T-helper 9 cell (primary cell): ENCODE data around the gene HMGCLL1.

Experiments
- DNase-seq: peaks from one replicate; pipeline ENCODE4 v3.0.0-alpha.2; 2020
- total RNA-seq, 2 donors: gene quantifications; one replicate each; lab custom pipeline; 2026; lab: John Stamatoyannopoulos, UW

The HMGCLL1 gene
- total RNA-seq = 0 reads per million in 2 donors

DNA sequence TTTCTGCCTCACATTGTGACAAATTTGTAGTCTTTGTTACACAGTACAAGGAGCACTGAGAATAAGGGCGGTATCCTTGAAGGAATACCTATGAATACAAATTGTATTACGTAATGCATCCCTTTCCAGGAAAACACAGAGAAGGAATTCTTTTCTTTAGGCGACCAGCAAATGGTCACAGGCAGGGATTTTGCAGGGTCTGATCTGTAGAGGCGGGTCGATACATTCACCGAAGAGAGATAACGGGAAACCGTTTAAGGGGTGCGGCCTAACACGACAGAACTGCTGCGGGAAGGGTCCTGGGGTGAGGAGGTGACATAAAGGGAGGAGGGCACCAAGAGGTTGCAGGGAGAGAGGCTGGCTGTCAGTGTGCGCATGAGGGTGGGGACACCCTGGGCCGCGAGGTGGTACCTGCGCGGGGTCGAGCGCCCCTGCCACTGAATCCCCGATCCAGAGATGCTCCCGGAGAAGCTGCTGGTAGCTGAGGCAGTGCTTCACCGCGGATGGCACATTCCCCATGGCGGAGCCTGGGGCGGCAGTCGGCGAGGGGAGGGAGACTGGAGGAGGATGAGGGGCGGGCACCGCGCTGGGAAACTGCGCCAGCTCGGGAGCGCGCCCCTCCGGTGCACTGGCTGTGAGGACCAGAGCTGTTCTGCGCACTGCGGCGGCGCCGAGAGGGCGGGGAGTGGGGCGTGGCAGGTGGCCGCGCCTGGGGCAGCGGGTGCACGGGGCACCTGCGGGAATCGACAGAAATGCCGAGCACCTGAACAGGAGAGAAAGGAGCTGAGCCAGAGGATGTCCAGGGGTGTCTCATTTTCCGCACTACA is at the start of gene HMGCLL1:
Gene HMGCLL1 (minus strand): TSS at position 656 of the 827 bp plus-strand sequence. CDS start 137 bp downstream, at position 519.
- DNase-seq = no peak

DNA sequence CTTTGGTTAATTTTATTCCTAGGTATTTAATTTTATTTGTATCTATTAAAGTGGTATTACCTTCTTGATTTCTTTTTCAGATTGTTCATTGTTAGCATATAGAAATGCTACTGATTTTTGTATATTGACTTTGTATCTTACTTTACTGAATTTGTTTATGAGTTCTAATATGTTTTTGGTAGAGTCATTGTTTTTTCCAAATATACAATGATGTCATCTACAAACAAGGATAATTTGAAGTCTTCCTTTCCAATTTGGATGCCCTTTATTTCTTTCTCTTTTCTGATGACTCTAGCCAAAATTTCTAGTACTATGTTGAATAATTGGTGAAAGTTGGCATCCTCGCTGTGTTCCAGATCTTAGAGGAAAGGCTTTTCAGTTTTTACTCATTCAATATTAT is 43.0 kb upstream of the HMGCLL1 start:
- DNase-seq = no peak

DNA sequence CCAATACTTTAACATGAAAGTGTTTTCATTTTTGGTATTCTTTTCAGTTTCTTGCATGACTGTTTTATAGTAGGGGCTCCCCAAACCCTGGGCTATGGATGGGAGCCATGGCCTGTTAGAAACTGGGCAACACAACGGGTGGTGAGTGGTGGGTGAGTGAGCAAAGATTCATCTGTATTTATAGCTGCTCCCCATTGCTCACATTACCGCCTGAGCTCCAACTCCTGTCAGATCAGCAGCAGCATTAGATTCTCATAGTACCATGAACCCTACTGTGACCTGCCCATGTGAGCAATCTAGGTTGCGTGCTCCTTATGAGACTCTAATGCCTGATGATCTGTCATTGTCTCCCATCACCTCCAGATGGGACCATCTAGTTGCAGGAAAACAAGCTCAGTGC is 42.3 kb upstream of the HMGCLL1 start:
- DNase-seq = no peak

DNA sequence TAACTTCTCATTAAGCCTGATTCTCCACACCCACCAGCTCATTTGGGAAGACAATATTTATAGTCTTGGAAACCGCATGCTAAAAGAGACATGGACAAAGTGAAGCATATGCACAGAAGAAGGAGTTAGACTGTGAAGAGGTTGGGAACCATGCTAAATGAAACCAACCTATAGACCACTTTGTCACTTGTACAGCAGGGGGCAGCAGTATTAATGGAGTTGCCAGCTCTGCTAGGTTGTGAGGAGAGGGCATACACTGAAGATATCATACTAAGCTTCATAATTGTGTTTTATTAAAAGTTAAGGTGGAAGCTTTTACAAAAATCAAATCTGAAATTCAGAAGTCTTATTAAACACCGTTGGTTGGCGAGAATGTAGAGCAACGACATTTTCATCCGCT is 38.3 kb upstream of the HMGCLL1 start:
- DNase-seq = no peak

DNA sequence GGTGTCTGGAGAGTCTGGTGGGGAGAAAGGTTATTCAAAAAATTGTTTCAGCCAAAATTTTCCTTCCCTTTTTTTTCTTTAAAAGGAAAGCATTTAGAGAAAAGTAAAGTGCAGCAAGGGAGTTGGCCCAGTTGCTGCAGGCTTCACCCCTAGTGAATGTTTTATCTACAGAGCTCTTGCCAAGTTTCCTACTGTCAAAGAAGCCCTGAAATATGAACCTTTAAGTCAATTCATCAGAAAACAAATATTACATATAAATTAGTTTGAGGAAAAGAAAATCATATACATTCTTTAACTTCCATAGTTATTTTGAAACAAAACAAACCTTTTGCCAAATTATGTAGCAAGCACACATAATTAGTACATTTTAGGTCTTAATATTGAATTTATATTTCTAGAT is 25.0 kb upstream of the HMGCLL1 start:
- DNase-seq = no peak

- no peak for DNase-seq
Observed at GRCh38 chr6:55601120-55601519, 22.1 kb upstream of the HMGCLL1 start.

DNA sequence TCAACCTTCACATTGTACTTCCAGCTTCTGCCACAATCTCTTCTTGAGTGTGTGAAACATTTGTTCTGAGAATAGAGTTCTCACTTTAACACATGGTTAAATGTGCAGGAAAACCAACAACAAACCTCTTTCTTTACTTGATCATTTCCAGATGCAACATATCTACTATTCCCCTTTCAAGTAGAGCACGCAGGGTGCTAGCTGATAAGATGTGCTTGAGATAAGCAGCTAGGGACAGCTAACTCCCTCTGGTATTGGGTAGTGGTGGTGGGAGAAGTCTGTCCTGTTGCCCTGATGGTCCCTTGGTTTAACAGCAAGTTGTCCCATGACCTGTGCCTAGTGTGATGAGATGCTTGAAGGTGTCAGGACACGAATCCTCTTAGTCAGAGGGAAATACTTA is 15.4 kb upstream of the HMGCLL1 start:
- no peak for DNase-seq

- DNase-seq = no peak
Observed at GRCh38 chr6:55584654-55585354, 5.8 kb upstream of the HMGCLL1 start.

- no peak for DNase-seq
Observed at GRCh38 chr6:55576811-55577210, 2.2 kb downstream of the HMGCLL1 start.

- DNase-seq = no peak
Observed at GRCh38 chr6:55574556-55574955, 4.4 kb downstream of the HMGCLL1 start.

DNA sequence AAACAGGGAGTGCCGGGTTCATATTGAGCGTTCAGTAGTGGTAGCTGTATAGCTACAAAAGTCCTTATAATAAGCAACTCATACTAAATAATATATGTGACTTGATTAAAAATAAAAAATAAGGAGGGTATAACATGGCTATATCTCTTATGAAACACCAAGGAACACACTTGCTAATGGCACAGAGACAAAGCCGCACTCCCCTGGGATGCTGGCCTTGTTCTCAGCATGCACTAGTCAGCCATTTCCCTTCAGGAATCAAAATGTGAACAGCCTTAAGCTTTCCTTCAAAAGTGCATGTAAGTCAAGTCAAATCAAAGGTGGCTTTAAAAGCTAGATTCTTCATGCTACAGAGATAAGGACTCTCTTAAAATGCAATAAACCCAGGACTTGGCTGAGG is 9.4 kb downstream of the HMGCLL1 start:
- no peak for DNase-seq

DNA sequence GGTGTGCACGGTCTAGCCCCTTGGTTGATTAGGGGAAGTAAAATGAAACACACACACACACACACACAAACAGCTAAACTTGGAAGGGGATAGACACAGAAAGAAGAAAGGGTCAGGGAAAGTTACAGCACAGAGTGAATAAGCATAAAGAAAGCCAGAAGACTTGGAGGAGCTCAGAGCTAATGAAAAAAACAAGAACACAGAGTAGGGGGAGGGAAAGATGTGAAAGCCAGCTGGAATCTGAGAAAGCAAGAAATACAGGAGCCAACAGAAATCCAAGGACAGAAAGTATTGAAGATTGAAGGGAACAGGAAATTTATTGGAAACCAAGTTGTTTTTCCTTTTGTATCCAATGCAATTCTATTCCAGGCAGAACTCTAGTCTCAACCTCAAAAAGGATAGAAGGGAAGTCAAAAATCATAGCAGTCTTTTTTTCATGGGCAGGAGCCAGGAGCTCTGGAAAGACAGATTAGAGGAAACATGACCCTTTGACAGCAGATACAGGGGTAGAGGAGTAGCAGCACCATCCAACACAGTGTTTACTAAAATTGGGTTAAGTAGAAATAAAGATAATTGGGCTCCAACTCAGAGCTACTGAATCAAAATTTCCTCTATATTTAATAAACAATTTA is 10.1 kb downstream of the HMGCLL1 start:
- DNase-seq = no peak

GRCh38 chr6:55567558-55567957 is 11.4 kb downstream of the HMGCLL1 start:
- no peak for DNase-seq

- DNase-seq = no peak
Observed at GRCh38 chr6:55566036-55566710, 12.8 kb downstream of the HMGCLL1 start.

DNA sequence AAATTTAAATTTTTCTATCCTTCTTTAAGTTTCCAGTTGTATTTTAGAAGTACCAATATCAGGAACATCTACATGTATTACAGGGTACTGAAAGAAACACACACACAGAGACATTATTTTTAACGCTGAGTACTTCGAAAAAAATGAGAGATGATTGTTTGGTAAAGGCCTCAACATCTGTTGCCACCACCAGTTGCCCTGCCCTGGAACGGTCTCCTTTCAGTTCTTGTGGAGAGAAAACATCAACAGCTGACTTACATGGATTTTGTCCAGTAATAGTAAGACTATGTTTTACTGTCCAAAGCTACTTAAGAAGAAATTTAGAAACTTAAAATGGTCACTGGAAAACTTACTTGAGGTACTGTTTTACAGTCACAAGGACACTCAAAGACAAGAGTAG is 16.7 kb downstream of the HMGCLL1 start:
- no peak for DNase-seq

DNA sequence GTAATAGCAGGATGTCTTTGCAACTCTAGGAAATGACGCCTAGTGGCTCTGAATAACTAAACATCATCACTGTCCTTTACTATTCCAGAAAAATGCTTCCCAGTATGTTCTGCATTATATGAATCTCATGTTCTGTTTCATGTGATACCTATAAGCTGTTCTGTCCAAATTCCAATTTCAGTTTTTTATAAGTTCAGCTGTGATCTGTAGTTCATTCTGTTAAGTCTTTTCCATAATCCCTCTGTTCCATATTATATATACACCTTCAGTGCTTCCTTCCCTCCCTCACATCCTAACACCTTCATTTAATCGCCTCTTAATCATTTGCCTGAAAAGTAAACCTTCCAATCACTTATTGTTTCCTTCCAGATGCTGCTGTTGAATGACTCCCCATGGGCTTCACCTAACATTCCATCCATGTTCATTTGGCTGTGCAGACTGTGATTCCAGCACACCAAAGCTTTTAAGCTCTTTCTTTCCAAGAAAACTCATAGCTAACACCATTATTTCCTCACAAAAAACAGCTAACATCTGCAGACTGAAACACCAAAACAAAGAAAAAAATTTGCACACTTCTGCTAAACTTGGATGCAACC is 18.6 kb downstream of the HMGCLL1 start:
- no peak for DNase-seq

DNA sequence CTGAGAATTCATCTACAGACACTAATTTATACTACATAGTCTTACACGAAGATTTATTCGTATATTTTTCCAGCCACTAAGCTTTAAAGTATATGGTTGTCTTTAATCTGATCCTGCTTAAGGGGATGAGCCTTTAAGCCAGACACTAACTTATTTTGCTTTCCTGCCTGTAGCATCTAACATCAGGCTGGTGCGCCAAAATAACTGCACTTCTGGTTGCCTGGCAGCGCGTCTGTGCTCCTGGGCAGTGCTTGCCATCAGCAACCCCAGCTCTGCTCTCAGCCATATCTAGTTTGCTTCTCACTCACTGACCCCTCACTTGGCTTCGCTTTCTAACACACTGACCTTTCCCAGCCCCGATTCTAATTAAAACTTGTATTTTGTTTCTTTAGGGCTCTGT is 21.8 kb downstream of the HMGCLL1 start:
- DNase-seq = no peak

DNA sequence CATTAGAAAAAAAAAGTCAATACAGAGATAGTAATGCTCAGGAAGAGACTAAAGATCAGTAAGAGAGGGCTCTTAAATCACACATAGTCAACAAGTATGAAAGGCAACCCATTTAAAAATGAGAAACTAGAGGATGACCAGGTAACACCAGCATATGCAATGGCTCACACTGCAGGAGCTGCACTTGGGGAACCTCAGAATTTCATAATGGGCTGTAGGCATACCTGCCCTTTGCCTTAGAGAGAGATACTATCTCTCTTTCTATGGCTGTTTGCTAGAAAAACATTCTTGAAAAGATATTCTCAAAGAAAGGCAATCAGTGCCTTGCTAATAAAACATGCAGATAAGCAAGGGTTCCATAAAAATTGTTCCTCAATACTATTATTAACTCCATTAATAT is 33.2 kb downstream of the HMGCLL1 start:
- no peak for DNase-seq

GRCh38 chr6:55543633-55544309 is 35.2 kb downstream of the HMGCLL1 start:
- no peak for DNase-seq

DNA sequence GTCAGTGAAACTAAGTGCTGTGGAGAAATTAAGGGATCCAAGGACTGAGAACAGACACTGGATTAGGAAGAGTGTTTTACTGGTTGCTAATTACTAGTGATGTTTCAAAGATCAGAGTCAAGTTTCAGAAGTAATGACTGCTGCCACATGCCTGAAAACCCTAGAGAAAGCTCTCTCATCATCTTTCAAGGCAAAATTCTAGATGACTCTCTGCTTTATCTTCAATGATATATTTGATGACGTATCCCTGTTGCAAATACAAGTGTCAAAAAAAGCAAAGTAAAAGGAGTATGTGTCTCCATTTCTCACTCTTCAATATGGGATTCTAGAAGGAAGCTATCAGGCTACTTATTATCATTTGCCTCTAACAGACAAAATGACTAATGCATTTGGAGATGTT is 38.0 kb downstream of the HMGCLL1 start:
- DNase-seq = no peak

DNA sequence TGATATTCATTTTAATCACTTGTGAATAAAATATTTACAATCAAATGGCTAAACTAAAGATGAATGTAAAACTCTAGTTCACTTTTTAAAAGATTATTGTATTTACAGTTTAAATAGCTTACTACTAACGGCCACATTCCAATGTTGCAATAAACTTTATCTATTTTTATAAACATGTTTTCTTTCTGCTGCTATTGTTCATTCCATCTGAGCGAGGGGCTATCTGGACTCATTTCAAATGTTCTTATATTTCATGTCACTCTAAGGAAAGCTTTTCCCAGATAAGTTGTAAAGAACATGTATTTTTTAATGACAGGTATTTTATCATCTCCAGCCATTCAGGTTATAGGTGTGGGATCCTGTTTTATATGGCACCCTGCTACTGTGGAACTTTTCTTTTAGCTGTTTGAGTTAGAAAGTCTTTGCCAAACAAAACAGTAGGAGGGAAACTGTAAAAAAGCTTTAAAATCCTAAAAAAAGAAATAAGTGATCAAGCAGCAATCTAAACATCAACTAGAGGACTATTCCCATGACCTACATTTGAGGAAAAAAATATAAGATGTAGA is 42.5 kb downstream of the HMGCLL1 start:
- no peak for DNase-seq

DNA sequence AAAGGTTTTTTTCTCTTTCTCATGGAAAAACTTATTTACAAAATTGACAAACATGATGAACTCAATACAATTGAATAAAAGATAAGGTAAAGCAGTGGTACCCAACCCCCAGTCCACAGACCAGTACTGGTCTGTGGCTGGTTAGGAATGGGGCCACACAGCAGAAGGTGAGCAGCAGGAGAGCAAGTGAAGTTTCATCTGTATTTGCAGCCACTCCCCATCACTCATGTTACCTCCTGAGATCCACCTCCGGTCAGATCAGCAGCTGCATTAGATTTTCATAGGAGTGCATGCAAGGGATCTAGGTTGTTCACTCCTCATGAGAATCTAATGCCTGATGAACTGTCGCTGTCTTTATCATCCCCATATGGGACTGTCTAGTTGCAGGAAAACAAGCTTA is 47.5 kb downstream of the HMGCLL1 start:
- DNase-seq = no peak
